ENCODE results near the gene ELAVL3.

ELAVL3 gene

DNA sequence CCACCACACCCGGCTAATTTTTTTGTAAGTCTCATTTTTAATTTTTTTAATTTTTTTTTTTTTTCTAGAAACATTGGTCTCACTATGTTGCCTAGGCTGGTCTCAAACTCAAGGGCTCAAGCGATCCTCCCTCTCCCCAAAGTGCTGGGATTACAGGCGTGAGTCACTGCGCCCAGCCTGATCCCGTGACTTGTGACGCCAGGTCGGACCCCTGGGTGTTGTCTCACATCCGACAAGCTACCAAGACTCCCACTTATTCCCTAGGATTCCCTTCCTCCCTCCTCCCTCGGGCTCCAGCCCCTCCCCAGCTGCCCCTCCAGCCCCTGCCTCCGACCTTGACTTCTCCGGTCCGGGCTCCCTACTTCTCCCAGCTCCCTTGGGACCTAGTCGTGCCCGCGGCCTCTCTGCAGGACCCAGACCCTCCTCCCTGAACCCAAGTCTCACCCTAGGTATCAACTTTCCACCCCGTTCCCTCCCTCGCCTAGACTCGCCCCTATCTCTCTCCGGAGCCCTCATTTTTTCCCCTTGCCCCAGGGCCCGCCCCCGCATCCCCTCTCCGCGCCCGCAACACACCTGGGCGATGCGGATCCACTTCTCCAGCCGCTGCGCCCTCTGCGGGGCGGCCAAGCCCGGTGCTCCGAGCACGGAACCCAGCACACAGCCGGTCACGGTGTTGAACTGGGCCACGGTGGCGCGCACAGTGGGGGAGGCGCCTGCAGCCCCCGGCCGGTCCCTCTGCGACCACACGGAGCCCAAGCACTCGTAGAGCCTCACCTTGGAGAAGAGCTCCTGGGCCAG is 74.8 kb downstream of the ELAVL3 start:
- TF ChIP-seq POLR2A (IDR thresholded peaks at IDR 0.05; ENCODE audit: low read length), result no peak
- no peak for TF ChIP-seq GATA1 (IDR thresholded peaks at IDR 0.05; ENCODE audit: low read depth, low read length)
- peak in 1 of 2 experiments; percentile 51 for DNase-seq

DNA sequence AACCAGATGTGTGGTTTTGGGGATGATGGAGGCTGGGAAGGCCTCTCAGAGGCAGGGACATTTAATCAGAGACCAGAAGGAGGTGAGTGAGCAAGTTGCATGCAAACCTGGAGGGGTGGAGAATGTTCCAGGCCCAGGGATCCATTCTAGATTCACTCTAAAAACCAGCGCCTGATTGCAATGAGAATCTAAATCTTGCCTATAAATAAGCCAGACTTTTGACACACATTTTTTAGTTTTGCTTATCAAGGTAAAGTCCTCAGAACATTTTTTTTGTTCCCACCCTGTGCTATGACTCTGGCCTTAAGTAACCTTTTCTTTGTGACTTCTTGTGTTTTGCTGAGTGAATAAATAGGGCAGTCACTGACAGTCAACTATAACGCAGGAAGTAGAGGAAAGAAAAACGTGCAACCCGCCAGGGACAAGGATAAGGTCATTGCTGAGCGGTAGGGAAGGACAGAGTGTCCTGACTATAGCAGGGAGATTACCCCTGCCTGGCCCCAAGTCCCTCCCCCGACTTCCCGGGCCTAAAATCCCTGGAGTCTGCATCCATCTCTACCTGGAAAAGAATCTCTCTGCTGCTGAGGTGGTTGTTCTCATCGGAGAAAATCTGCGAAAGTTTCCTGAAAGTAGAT is 76.1 kb downstream of the ELAVL3 start:
- TF ChIP-seq GATA1 (IDR thresholded peaks at IDR 0.05; ENCODE audit: low read depth, low read length) (no peak), POLR2A (IDR thresholded peaks at IDR 0.05; ENCODE audit: low read length) (no peak)
- no peak for DNase-seq

DNA sequence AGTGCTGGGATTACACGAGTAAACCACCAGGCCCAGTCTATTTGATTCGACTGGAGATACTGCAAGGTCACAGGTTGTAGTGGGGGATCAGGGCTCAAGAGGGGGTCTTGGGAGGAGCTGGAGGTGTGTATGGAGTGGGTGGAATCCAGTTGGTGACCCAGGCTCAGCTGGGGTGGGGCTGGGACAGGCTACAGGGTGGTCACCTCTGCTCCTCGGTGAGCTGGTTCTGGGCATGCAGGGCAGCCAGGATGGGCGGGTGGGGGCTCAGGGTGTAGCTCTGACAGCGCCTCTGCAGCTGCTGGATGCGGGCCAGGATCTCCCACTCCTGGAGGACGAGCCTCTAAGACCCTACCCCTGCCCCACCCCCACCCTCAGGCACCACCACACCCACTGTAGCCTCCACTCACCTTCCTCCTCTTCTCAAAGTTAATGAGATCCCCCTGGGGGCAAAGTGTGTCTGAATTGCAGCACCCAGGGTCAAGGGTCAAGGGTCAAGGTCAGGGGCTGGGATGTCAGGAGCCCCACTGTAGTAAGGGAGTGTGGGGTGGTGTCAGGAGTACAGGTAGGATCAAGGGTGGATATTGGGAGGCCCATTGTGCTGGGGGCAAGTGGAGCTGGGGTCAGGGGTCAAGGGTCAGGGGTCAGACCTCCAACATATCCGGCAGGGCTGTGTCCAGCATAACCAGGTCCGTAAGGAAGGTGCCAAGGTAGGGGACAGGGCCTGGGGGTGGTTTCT is 78.9 kb downstream of the ELAVL3 start:
- TF ChIP-seq POLR2A (IDR thresholded peaks at IDR 0.05; ENCODE audit: low read length) (no peak), GATA1 (IDR thresholded peaks at IDR 0.05; ENCODE audit: low read depth, low read length) (no peak)
- DNase-seq, result no peak
